HCT116 (cell line): ENCODE results near the gene RBM15B. TPM values are rescaled to one million over a fixed set of nuclear protein-coding genes. Genes with fewer than 3 reads are reported as not detected.
"Not testable (repeated sequence)": the region's sequence is repeated elsewhere in the genome, so short reads cannot be mapped to it uniquely, and the experiment has no call there.

Experiments
- ATAC-seq: fragments of 200-7000 bp; cut with Tn5 transposase; 2 replicates; pipeline ENCODE4 v1.9.1; 2020; ENCODE audit warnings: mild to moderate bottlenecking, moderate library complexity
- BruUV-seq: library from RNA; stranded (reverse); fragments of 400-500 nt; replicated peaks from 2 replicates; lab custom pipeline; 2021; lab: Mats Ljungman, UMichigan
- CTCF ChIA-PET: fragments of 300-600 bp; sonication (Branson Sonifier 250); formaldehyde crosslinking; loops from one replicate; lab custom pipeline; 2021; ENCODE audit warnings: antibody characterized with exemption; lab: Charles Lee
- POLR2A ChIA-PET: fragments of 300-600, 350-600 bp; sonication (Branson Sonifier 250); formaldehyde crosslinking; loops from one replicate; lab custom pipeline; 2021; ENCODE audit warnings: antibody characterized with exemption; lab: Charles Lee
- RAD21 ChIA-PET, 2 experiments: fragments of 300-600 bp; sonication (Branson Sonifier 250); formaldehyde crosslinking; loops; one replicate each; lab custom pipeline; 2023; ENCODE audit warnings: low total read pairs in 2 of 2; ENCODE audit not compliant: uncharacterized antibody in 2 of 2, unreplicated experiment in 2 of 2, low non-redundant PET in 1 of 2; lab: Charles Lee
- DNase-seq: peaks from one replicate; pipeline ENCODE4 v3.0.0-alpha.2; 2010; ENCODE audit warnings: low read depth, low spot score
- H2AFZ ChIP-seq: fragments of 200-600 bp; shearing (Covaris generic), sonication (generic); 2 replicates; pipeline ENCODE4 v1.6.1; 2017; ENCODE audit warnings: low read depth, mixed run types, mixed read lengths, antibody characterized with exemption, low read length; ENCODE audit not compliant: poor library complexity, severe bottlenecking
- H3K27ac ChIP-seq: 2 replicates; pipeline ENCODE4 v1.5.1; 2012; ENCODE audit warnings: low read depth, low read length
- H3K27me3 ChIP-seq: fragments of 200-600 bp; sonication (generic); 2 replicates; pipeline ENCODE4 v1.6.1; 2016; ENCODE audit warnings: mixed run types, low read length, mixed read lengths; ENCODE audit not compliant: insufficient read depth
- H3K36me3 ChIP-seq, 2 experiments: fragments of 200-500 bp in 1 of 2; fragments of 200-600 bp in 1 of 2; sonication (Bioruptor generic) in 1 of 2; sonication (generic) in 1 of 2; 2 replicates each; pipeline versions ENCODE4 v1.5.1 to v1.6.1; 2014 to 2016; ENCODE audit warnings: low read length in 2 of 2, inconsistent platforms in 1 of 2, mixed read lengths in 1 of 2, mixed run types in 1 of 2; ENCODE audit not compliant: insufficient read depth in 2 of 2, control insufficient read depth in 1 of 2
- H3K4me1 ChIP-seq, 2 experiments: fragments of 200-600 bp in 1 of 2; sonication (generic) in 1 of 2; 2 replicates each; pipeline versions ENCODE4 v1.5.1 to v1.6.1; 2012 to 2017; ENCODE audit warnings: low read length in 2 of 2, inconsistent platforms in 1 of 2, mild to moderate bottlenecking in 1 of 2, mixed read lengths in 1 of 2, mixed run types in 1 of 2, moderate library complexity in 1 of 2; ENCODE audit not compliant: insufficient read depth in 2 of 2, control insufficient read depth in 1 of 2
- H3K4me2 ChIP-seq: fragments of 200-600 bp; sonication (generic); 2 replicates; pipeline ENCODE4 v1.6.1; 2017; ENCODE audit warnings: mixed run types, low read length, mixed read lengths
- H3K4me3 ChIP-seq, 2 experiments: fragments of 200-600 bp in 1 of 2; sonication (generic) in 1 of 2; replicated peaks in 1 of 2; 2 replicates each; pipeline ENCODE4 v1.5.1; 2011 to 2016; ENCODE audit warnings: low read length in 2 of 2, control low read depth in 1 of 2, low read depth in 1 of 2, mild to moderate bottlenecking in 1 of 2, mixed read lengths in 1 of 2, mixed run types in 1 of 2
- H3K79me2 ChIP-seq: fragments of 200-600 bp; sonication (generic); 2 replicates; pipeline ENCODE4 v1.6.1; 2017; ENCODE audit warnings: mild to moderate bottlenecking, mixed run types, low read length, moderate library complexity, mixed read lengths; ENCODE audit not compliant: insufficient read depth
- H3K9ac ChIP-seq: fragments of 200-600 bp; sonication (generic); 2 replicates; pipeline ENCODE4 v1.6.1; 2016; ENCODE audit warnings: low read length, mixed read lengths
- H3K9me2 ChIP-seq: fragments of 200-600 bp; sonication (generic), shearing (Covaris generic); 2 replicates; pipeline ENCODE4 v1.6.1; 2017; ENCODE audit warnings: mixed run types, mild to moderate bottlenecking, moderate library complexity; ENCODE audit not compliant: insufficient read depth
- H3K9me3 ChIP-seq, 2 experiments: fragments of 200-500 bp in 1 of 2; fragments of 200-600 bp in 1 of 2; sonication (Bioruptor generic) in 1 of 2; sonication (generic) in 1 of 2; 2 replicates each; pipeline ENCODE4 v1.6.1; 2014 to 2017; ENCODE audit warnings: low read length in 2 of 2, mixed read lengths in 2 of 2, inconsistent platforms in 1 of 2, low read depth in 1 of 2, mild to moderate bottlenecking in 1 of 2, mixed run types in 1 of 2, moderate library complexity in 1 of 2; ENCODE audit not compliant: control insufficient read depth in 1 of 2, insufficient read depth in 1 of 2
- H4K20me1 ChIP-seq: fragments of 200-600 bp; sonication (generic), shearing (Covaris generic); 2 replicates; pipeline ENCODE4 v1.6.1; 2017; ENCODE audit warnings: mixed run types, mild to moderate bottlenecking, moderate library complexity; ENCODE audit not compliant: insufficient read depth
- CBX3 ChIP-seq: IDR thresholded peaks from 2 replicates; pipeline ENCODE4 v1.6.1; 2012; ENCODE audit warnings: low read depth
- EGR1 ChIP-seq: IDR thresholded peaks from 2 replicates; pipeline ENCODE4 v1.6.1; 2012; ENCODE audit warnings: low read depth
- EZH2 ChIP-seq: fragments of 200-600 bp; sonication (generic); IDR thresholded peaks from 2 replicates; pipeline ENCODE4 v1.6.1; 2017; ENCODE audit warnings: antibody characterized with exemption, mixed run types
- FOSL1 ChIP-seq: IDR thresholded peaks from 2 replicates; pipeline ENCODE4 v1.6.1; 2012; ENCODE audit warnings: low read depth
- RAD21 ChIP-seq: IDR thresholded peaks from 2 replicates; pipeline ENCODE4 v1.6.1; 2012; ENCODE audit warnings: low read depth, mild to moderate bottlenecking
- SRF ChIP-seq: IDR thresholded peaks from 2 replicates; pipeline ENCODE4 v1.6.1; 2012; ENCODE audit warnings: low read depth
- TCF7L2 ChIP-seq: IDR thresholded peaks from 2 replicates; pipeline ENCODE4 v1.7.0; 2011; ENCODE audit warnings: borderline replicate concordance, inconsistent platforms; ENCODE audit not compliant: insufficient read depth, insufficient read length; ENCODE audit errors: extremely low read depth
- intact Hi-C: fragments of 100-400 bp; cut with micrococcal nuclease; formaldehyde crosslinking; loops from 2 replicates; pipeline ENCODE4 v1.10.0; 2022
- total RNA-seq: library from RNA; stranded (reverse); gene quantifications from one replicate; pipeline ENCODE4 v1.2.1, GENCODE V29; 2021; ENCODE audit not compliant: unreplicated experiment
- TF ChIP-seq, protein P1 (sequence below): IDR thresholded peaks from 2 replicates; pipeline ENCODE4 v1.6.1; 2012

Gene RBM15B
- total RNA-seq, 1 experiment from 2014 or later = 24.1 TPM

DNA sequence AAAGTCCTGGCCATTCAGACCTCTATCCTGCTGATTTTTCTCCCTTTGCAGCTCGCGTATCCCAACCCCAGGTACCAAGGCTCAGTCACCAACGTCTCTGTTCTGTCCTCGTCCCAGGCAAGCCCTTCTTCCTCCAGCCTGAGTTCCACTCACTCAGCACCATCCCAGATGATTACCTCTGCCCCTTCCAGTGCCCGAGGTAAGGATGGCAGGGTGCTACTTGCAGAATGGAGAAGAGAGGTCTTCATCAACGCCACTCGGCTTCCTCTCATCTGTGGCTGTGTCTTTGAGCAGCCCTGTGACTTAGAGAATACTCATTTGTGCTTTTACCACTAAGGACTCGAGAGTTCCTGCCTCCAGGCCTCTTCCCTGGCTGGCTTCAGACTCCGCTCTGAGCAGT is 28.6 kb upstream of the RBM15B start:
- ATAC-seq = no peak
- no peak overlapping the region for H2AFZ ChIP-seq
- H3K27ac ChIP-seq = no peak overlapping the region
- no peaks in the 10 kb centered on the region for H3K79me2 ChIP-seq
- no peaks in the 10 kb centered on the region for H4K20me1 ChIP-seq
- ChIA-PET CTCF (no interaction called here), POLR2A (no interaction called here), RAD21 (no interaction called here)
- H3K4me3 ChIP-seq = no peak overlapping the region
- no peaks in the 10 kb centered on the region for H3K9me3 ChIP-seq
- intact Hi-C loops = no loop called here
- TF ChIP-seq EGR1 (no peak), TCF7L2 (no peak), EZH2 (no peak), FOSL1 (no peak), RAD21 (no peak), SRF (no peak), CBX3 (no peak)
- TF ChIP-seq, protein P1, sequence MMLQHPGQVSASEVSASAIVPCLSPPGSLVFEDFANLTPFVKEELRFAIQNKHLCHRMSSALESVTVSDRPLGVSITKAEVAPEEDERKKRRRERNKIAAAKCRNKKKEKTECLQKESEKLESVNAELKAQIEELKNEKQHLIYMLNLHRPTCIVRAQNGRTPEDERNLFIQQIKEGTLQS = no peak
- no peaks in the 10 kb centered on the region for H3K4me1 ChIP-seq
- DNase-seq = no peak
- H3K9ac ChIP-seq = no peak overlapping the region
- no peaks in the 10 kb centered on the region for H3K27me3 ChIP-seq
- no TSS peak for BruUV-seq
- H3K36me3 ChIP-seq = no peaks in the 10 kb centered on the region
- H3K9me2 ChIP-seq = no peaks in the 10 kb centered on the region
- no peak overlapping the region for H3K4me2 ChIP-seq

DNA sequence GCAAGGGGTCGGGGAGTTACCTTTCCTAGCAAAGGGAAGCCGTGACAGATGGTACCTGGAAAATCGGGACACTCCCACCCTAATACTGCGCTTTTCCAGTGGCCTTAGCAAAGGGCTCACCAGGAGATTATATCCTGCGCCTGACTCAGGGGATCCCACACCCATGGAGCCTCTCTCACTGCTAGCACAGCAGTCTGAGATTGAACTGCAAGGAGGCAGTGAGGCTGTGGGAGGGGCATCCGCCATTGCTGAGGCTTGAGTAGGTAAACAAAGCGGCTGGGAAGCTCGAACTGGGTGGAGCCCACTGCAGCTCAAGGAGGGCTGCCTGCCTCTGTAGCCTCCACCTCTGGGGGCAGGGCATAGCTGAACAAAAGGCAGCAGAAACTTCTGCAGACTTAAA is 22.8 kb upstream of the RBM15B start:
- intact Hi-C loops, H3K27me3 ChIP-seq, H3K27ac ChIP-seq, H3K4me2 ChIP-seq, H3K4me3 ChIP-seq, POLR2A ChIA-PET, H3K9me3 ChIP-seq, H3K9ac ChIP-seq, H4K20me1 ChIP-seq, H2AFZ ChIP-seq, H3K36me3 ChIP-seq, H3K9me2 ChIP-seq, H3K79me2 ChIP-seq, BruUV-seq, DNase-seq, ATAC-seq, H3K4me1 ChIP-seq: not testable (repeated sequence)
- CTCF ChIA-PET = interaction anchor here (4.7 kb wide), 1 partner anchor 752 kb away, joined by 27 read pairs; the partner anchor contains the start of gene MAPKAPK3
- RAD21 ChIA-PET = interaction anchor here in 1 of 2 experiments (0.9 kb wide), 1 partner anchor 9 kb away, joined by 4 read pairs; no protein-coding TSS in a partner anchor
